ENCODE measurements around the gene SLC30A10.
A peak's percentile ranks its signal among the peaks of the same experiment; 100 is the strongest.
"Not testable (repeated sequence)": the region's sequence is repeated elsewhere in the genome, so short reads cannot be mapped to it uniquely, and the experiment has no call there.

SLC30A10 gene

DNA sequence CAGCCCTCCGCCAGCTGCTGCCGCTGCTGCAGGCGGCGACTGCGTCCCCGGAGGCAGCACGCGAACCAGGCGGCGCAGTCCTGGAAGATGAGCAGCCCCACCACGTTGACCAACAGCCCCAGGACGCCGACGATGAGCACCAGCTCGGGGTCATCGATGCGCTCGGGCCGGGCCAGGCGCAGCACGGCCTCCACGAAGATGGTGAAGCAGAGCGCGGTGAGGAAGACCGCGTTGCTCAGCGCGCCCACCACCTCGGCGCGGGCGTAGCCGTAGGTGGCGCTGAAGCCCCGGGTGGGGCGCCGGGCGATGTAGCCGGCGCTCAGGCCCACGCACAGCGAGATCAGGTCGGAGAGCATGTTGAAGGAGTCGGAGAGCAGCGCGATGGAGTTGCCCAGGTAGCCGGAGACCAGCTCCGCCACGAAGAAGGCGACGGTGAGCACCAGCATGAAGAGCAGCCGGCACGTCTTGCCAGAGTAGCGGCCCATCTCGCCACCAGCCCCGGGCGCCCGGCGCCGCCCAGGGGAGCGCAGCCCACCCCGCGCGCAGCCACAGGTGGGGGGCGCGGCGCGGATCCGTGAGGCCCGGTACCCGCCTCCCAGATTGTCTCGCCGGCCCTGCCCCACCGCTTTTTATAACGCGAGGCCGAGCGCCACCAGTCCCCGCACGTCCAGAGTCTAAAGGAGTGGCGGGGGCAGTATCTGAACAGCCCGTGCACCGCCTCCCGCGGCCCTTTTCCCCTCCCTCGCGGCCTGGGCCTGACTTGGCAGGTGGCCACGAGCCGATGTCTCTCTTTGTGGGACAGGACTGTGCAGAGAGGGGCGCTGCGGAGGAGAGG is at the start of gene SLC30A10:
Gene SLC30A10 (minus strand): TSS at position 602 of the 835 bp plus-strand sequence. CDS start 117 bp downstream, at position 485.
- DNase-seq: no peak
- Mint-ChIP-seq H3K4me3 (peak within 1 kb of the TSS; percentile 63), H3K9me3 (no peaks in the 10 kb centered on the region), H3K36me3 (ENCODE audit: low read depth) (no peaks in the 10 kb centered on the region), H3K27ac (no peak within 1 kb of the TSS), H3K27me3 (peaks cover 44% of the 10 kb centered on the region), H3K4me1 (peaks cover 8% of the 10 kb centered on the region)
- peak; percentile 57 for ATAC-seq

GRCh38 chr1:219973213-219973612 is 44.9 kb upstream of the SLC30A10 start:
- no peak overlapping the region for H3K4me3 Mint-ChIP-seq
- no peaks in the 10 kb centered on the region for H3K4me1 Mint-ChIP-seq
- ATAC-seq: no peak
- H3K9me3 Mint-ChIP-seq: no peaks in the 10 kb centered on the region
- H3K36me3 Mint-ChIP-seq (ENCODE audit: low read depth): peaks cover 65% of the 10 kb centered on the region
- no peaks in the 10 kb centered on the region for H3K27me3 Mint-ChIP-seq
- H3K27ac Mint-ChIP-seq: no peak overlapping the region
- DNase-seq: no peak

DNA sequence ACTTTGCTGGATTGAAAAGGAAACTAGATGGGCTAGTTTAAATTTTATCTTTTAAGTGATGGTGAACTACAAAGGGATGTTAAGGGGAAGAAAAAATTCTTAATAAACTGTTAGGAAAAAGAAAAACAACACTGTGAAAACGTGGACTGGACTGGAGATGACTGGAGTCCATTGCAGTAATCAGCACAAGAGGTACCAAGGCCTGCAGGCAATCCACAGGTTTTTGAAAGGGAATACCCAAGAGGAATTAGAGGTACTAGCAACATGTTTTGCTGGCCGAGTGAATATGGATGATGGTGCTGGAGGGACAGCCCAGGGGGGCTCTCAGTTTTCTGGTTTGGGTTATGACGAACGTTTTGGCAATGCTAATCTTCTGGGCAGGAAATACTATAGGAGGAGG is 39.0 kb upstream of the SLC30A10 start:
- Mint-ChIP-seq H3K9me3 (no peaks in the 10 kb centered on the region), H3K4me3 (no peak overlapping the region), H3K27me3 (no peaks in the 10 kb centered on the region), H3K4me1 (peaks cover 3% of the 10 kb centered on the region), H3K36me3 (ENCODE audit: low read depth) (peaks cover 34% of the 10 kb centered on the region), H3K27ac (no peak overlapping the region)
- ATAC-seq: no peak
- DNase-seq: no peak

DNA sequence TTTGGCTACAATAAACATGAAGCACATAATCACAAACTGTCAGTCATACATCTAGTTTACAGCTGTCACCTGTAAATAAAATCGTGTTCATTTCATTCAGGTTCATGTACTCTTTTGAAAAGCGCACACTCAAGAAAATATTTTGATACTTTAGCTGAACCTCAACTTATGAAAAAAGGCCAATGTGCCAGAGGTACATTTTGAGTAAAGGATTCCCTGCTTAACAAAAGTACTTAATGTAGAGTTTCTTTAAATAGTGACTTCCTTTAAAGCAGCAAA is 37.7 kb upstream of the SLC30A10 start:
- peaks cover 3% of the 10 kb centered on the region for H3K4me1 Mint-ChIP-seq
- no peak overlapping the region for H3K27ac Mint-ChIP-seq
- H3K27me3 Mint-ChIP-seq: no peaks in the 10 kb centered on the region
- ATAC-seq: no peak
- peaks cover 28% of the 10 kb centered on the region for H3K36me3 Mint-ChIP-seq (ENCODE audit: low read depth)
- H3K9me3 Mint-ChIP-seq: no peaks in the 10 kb centered on the region
- DNase-seq: no peak
- no peak overlapping the region for H3K4me3 Mint-ChIP-seq

GRCh38 chr1:219965285-219966070 is 37.1 kb upstream of the SLC30A10 start:
- DNase-seq (no peak), ATAC-seq (no peak)
- Mint-ChIP-seq H3K9me3 (no peaks in the 10 kb centered on the region), H3K36me3 (ENCODE audit: low read depth) (peaks cover 23% of the 10 kb centered on the region), H3K4me3 (no peak overlapping the region), H3K27ac (no peak overlapping the region), H3K27me3 (no peaks in the 10 kb centered on the region), H3K4me1 (peaks cover 3% of the 10 kb centered on the region)

GRCh38 chr1:219963432-219963831 is 35.1 kb upstream of the SLC30A10 start:
- Mint-ChIP-seq H3K9me3 (no peaks in the 10 kb centered on the region), H3K27me3 (no peaks in the 10 kb centered on the region), H3K27ac (no peak overlapping the region), H3K36me3 (ENCODE audit: low read depth) (peaks cover 14% of the 10 kb centered on the region), H3K4me3 (no peak overlapping the region), H3K4me1 (peaks cover 3% of the 10 kb centered on the region)
- ATAC-seq: no peak
- no peak for DNase-seq

DNA sequence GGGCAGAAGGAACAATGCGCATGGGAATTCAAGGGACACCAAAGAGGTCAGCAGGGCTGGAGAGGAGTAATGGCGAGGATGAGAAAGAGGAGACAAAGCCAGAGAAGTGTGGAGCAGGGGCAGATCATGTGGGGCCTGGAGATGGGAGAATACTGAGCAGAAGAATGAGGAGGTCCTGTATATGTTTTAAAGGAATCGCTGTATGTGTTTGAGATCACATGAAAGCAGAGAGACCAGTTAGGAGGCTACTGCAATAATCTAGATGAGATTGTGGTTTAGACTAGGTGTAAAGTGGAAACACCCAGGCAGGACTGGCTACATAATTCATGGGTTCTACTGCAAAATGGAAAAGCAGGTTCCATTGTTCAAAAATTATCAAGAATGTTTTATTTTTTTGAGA is 33.3 kb upstream of the SLC30A10 start:
- ATAC-seq: no peak
- no peak overlapping the region for H3K27ac Mint-ChIP-seq
- no peaks in the 10 kb centered on the region for H3K27me3 Mint-ChIP-seq
- no peak overlapping the region for H3K4me3 Mint-ChIP-seq
- H3K36me3 Mint-ChIP-seq (ENCODE audit: low read depth): no peaks in the 10 kb centered on the region
- no peaks in the 10 kb centered on the region for H3K4me1 Mint-ChIP-seq
- H3K9me3 Mint-ChIP-seq: no peaks in the 10 kb centered on the region
- no peak for DNase-seq

- Mint-ChIP-seq H3K4me3 (no peak overlapping the region), H3K4me1 (no peaks in the 10 kb centered on the region), H3K27me3 (no peaks in the 10 kb centered on the region), H3K9me3 (no peaks in the 10 kb centered on the region), H3K27ac (no peak overlapping the region), H3K36me3 (ENCODE audit: low read depth) (no peaks in the 10 kb centered on the region)
- DNase-seq (no peak), ATAC-seq (no peak)
Observed at GRCh38 chr1:219959540-219960203, 31.3 kb upstream of the SLC30A10 start.

DNA sequence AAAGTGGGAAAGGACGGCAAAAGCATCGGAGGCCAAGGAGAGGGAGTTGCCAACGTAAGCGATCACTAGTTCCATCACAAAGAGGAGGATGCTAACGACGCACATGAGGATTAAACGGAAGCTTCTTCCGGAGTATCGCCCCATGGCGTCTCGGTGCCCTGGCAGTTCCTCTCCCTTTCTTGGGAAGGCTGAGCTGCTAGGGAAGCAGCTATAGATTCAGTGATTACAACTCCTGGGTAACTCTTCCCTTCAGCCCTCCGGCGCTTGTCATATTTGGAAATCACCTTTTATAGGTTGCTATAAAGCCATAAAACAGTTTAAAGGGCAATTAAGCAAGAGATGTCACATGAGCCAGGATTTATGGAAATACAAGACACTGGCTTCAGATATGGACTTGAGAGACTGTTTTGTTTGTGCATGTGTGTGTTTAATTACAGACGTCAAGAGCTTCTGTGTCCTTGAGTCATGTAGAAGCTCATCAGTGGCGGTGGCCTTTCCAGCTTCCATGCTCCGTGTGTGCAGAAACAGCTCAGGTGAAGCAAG is 30.6 kb upstream of the SLC30A10 start:
- H3K36me3 Mint-ChIP-seq (ENCODE audit: low read depth): no peaks in the 10 kb centered on the region
- ATAC-seq: no peak
- H3K9me3 Mint-ChIP-seq: no peaks in the 10 kb centered on the region

GRCh38 chr1:219954736-219955421 is 26.5 kb upstream of the SLC30A10 start:
- ATAC-seq: no peak
- Mint-ChIP-seq H3K4me3 (no peak overlapping the region), H3K4me1 (no peaks in the 10 kb centered on the region), H3K36me3 (ENCODE audit: low read depth) (no peaks in the 10 kb centered on the region), H3K27me3 (peaks cover 2% of the 10 kb centered on the region), H3K27ac (no peak overlapping the region), H3K9me3 (no peaks in the 10 kb centered on the region)
- DNase-seq: no peak

More for the DNA sequence above, 30.6 kb upstream of the SLC30A10 start:
- Mint-ChIP-seq H3K4me1 (no peaks in the 10 kb centered on the region), H3K27ac (no peak overlapping the region), H3K27me3 (peaks cover 2% of the 10 kb centered on the region), H3K4me3 (no peak overlapping the region)
- DNase-seq: no peak

DNA sequence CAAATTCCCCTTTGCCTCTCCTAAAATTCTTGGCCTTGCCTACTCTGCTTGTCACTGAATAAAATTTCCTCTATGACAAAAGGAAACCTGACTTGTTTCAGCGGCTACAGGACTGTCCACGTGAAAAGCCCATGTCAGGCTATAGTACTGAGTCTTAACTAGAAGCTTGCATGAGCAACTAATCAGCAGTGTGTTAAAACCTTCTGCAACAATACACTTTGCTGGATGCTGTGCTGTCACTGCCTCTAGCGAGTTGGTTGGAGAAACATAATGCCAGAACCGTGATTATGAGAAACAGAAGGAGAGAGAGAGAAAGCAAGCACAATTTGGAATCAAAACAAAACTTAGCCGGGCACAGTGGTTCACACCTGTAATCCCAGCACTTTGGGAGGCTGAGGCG is 25.7 kb upstream of the SLC30A10 start:
- ATAC-seq (no peak), DNase-seq (no peak)
- Mint-ChIP-seq H3K4me1 (no peaks in the 10 kb centered on the region), H3K9me3 (no peaks in the 10 kb centered on the region), H3K4me3 (no peak overlapping the region), H3K36me3 (ENCODE audit: low read depth) (no peaks in the 10 kb centered on the region), H3K27me3 (peaks cover 2% of the 10 kb centered on the region), H3K27ac (no peak overlapping the region)

DNA sequence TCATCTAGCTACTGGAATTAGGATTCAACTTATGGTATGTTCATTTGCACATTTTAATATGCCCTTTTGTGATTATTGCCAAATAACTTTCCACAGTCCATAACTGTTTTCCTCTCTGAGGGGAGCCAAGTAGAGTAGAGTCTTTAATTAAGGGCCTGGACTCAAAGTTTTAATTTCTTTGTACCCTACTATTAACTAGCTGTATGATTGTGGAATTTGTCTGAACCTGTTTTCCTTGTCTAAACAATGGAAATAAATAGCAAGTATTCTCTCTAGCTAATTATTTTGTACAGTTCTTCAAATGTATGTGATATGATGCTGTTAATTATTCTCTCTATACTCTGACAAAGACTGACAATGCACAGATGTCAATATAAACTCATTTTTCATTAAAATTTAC is 24.0 kb upstream of the SLC30A10 start:
- no peaks in the 10 kb centered on the region for H3K36me3 Mint-ChIP-seq (ENCODE audit: low read depth)
- DNase-seq (no peak), ATAC-seq (no peak)
- H3K27ac Mint-ChIP-seq: no peak overlapping the region
- H3K4me3 Mint-ChIP-seq: no peak overlapping the region
- peaks cover 2% of the 10 kb centered on the region for H3K27me3 Mint-ChIP-seq
- H3K4me1 Mint-ChIP-seq: no peaks in the 10 kb centered on the region
- no peaks in the 10 kb centered on the region for H3K9me3 Mint-ChIP-seq

- not testable (repeated sequence) for DNase-seq; H3K4me1 Mint-ChIP-seq; H3K4me3 Mint-ChIP-seq; H3K27ac Mint-ChIP-seq; H3K9me3 Mint-ChIP-seq; ATAC-seq; H3K36me3 Mint-ChIP-seq (ENCODE audit: low read depth)
- peaks cover 15% of the 10 kb centered on the region for H3K27me3 Mint-ChIP-seq
Observed at GRCh38 chr1:219949227-219949626, 20.9 kb upstream of the SLC30A10 start.

DNA sequence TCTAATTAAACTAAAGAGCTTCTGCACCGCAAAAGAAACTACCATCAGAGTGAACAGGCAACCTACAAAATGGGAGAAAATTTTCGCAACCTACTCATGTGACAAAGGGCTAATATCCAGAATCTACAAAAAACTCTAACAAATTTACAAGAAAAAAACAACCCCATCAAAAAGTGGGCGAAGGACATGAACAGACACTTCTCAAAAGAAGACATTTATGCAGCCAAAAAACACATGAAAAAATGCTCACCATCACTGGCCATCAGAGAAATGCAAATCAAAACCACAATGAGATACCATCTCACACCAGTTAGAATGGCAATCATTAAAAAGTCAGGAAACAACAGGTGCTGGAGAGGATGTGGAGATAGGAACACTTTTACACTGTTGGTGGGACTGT is 20.4 kb upstream of the SLC30A10 start:
- not testable (repeated sequence) for H3K4me1 Mint-ChIP-seq; H3K9me3 Mint-ChIP-seq; H3K4me3 Mint-ChIP-seq; DNase-seq; H3K36me3 Mint-ChIP-seq (ENCODE audit: low read depth); H3K27ac Mint-ChIP-seq; ATAC-seq
- H3K27me3 Mint-ChIP-seq: peaks cover 14% of the 10 kb centered on the region
